ENCODE measurements around the gene GIMD1.

- TF ChIP-seq GATA2 (IDR thresholded peaks at IDR 0.05; ENCODE audit: low read depth, low read length): no peak
- no peak for TF ChIP-seq GATA3 (IDR thresholded peaks at IDR 0.05; ENCODE audit: low read depth, low read length)
Observed at GRCh38 chr4:106414366-106414765, 45.8 kb upstream of the GIMD1 start.
